H9 (cell line): ENCODE results near the gene CLIC6. TPM values are rescaled to one million over a fixed set of nuclear protein-coding genes. Genes with fewer than 3 reads are reported as not detected.

Source experiments
- DNase-seq: peaks from one replicate; pipeline ENCODE4 v3.0.0-alpha.2; 2017
- H2AFZ ChIP-seq: one replicate; pipeline ENCODE4 v1.6.1; 2013; ENCODE audit warnings: mild to moderate bottlenecking, low read length, control low read depth, moderate library complexity
- H2AK5ac ChIP-seq: 2 replicates; pipeline ENCODE4 v1.6.1; 2013; ENCODE audit warnings: low read length, control low read depth, mixed read lengths; ENCODE audit not compliant: insufficient read length
- H2BK120ac ChIP-seq: one replicate; pipeline ENCODE4 v1.6.1; 2013; ENCODE audit warnings: low read depth, mild to moderate bottlenecking, low read length, control low read depth, inconsistent platforms; ENCODE audit not compliant: poor library complexity, severe bottlenecking
- H2BK12ac ChIP-seq: 2 replicates; pipeline ENCODE4 v1.6.1; 2013; ENCODE audit warnings: low read length, control low read depth, mixed read lengths, low read depth; ENCODE audit not compliant: insufficient read length
- H2BK15ac ChIP-seq: 2 replicates; pipeline ENCODE4 v1.6.1; 2013; ENCODE audit warnings: low read depth, low read length, control low read depth
- H2BK20ac ChIP-seq: one replicate; pipeline ENCODE4 v1.6.1; 2013; ENCODE audit warnings: low read depth, mild to moderate bottlenecking, low read length, control low read depth, inconsistent platforms; ENCODE audit not compliant: poor library complexity, severe bottlenecking
- H2BK5ac ChIP-seq: 2 replicates; pipeline ENCODE4 v1.6.1; 2013; ENCODE audit warnings: low read length, control low read depth, mixed read lengths; ENCODE audit not compliant: insufficient read length
- H3K14ac ChIP-seq: 2 replicates; pipeline ENCODE4 v1.6.1; 2013; ENCODE audit warnings: low read length, control low read depth; ENCODE audit not compliant: insufficient read depth
- H3K18ac ChIP-seq: 2 replicates; pipeline ENCODE4 v1.6.1; 2013; ENCODE audit warnings: low read depth, mild to moderate bottlenecking, mixed read lengths, low read length, control low read depth; ENCODE audit not compliant: insufficient read length
- H3K23ac ChIP-seq: 2 replicates; pipeline ENCODE4 v1.6.1; 2013; ENCODE audit warnings: low read length, control low read depth, mixed read lengths, low read depth; ENCODE audit not compliant: insufficient read length
- H3K23me2 ChIP-seq: 2 replicates; pipeline ENCODE4 v1.6.1; 2013; ENCODE audit warnings: low read depth, mild to moderate bottlenecking, mixed read lengths, low read length, control low read depth; ENCODE audit not compliant: insufficient read length, poor library complexity, severe bottlenecking
- H3K27ac ChIP-seq: 2 replicates; pipeline ENCODE4 v1.5.1; 2013; ENCODE audit warnings: low read length, control low read depth, mixed read lengths, low read depth; ENCODE audit not compliant: insufficient read length
- H3K27me3 ChIP-seq: 2 replicates; pipeline ENCODE4 v1.6.1; 2013; ENCODE audit warnings: low read length, control low read depth, inconsistent platforms; ENCODE audit not compliant: insufficient read depth
- H3K4ac ChIP-seq: 2 replicates; pipeline ENCODE4 v1.6.1; 2013; ENCODE audit warnings: low read depth, mild to moderate bottlenecking, control low read depth, inconsistent platforms, low read length, moderate library complexity
- H3K4me1 ChIP-seq: 2 replicates; pipeline ENCODE4 v1.6.1; 2013; ENCODE audit warnings: low read length, control low read depth, inconsistent platforms; ENCODE audit not compliant: insufficient read depth
- H3K4me2 ChIP-seq: 2 replicates; pipeline ENCODE4 v1.6.1; 2013; ENCODE audit warnings: low read length, control low read depth, mixed read lengths; ENCODE audit not compliant: insufficient read length, insufficient read depth
- H3K56ac ChIP-seq: 2 replicates; pipeline ENCODE4 v1.6.1; 2013; ENCODE audit warnings: low read depth, mild to moderate bottlenecking, mixed read lengths, low read length, control low read depth; ENCODE audit not compliant: insufficient read length
- H3K79me1 ChIP-seq: 2 replicates; pipeline ENCODE4 v1.6.1; 2013; ENCODE audit warnings: low read depth, mild to moderate bottlenecking, moderate library complexity, low read length, control low read depth, inconsistent platforms; ENCODE audit not compliant: insufficient read depth, poor library complexity, severe bottlenecking
- H3K79me2 ChIP-seq: 2 replicates; pipeline ENCODE4 v1.6.1; 2013; ENCODE audit warnings: low read length, control low read depth, inconsistent platforms; ENCODE audit not compliant: insufficient read depth
- H3K9ac ChIP-seq: 2 replicates; pipeline ENCODE4 v1.6.1; 2013; ENCODE audit warnings: low read length, control low read depth, mixed read lengths; ENCODE audit not compliant: insufficient read length; ENCODE audit errors: extremely low read depth
- H3K9me3 ChIP-seq: one replicate; pipeline ENCODE4 v1.6.1; 2013; ENCODE audit warnings: low read depth, low read length, inconsistent platforms; ENCODE audit not compliant: control insufficient read depth
- H3T11ph ChIP-seq: one replicate; pipeline ENCODE4 v1.6.1; 2013; ENCODE audit warnings: mild to moderate bottlenecking, low read length, control low read depth, inconsistent platforms
- H4K20me1 ChIP-seq: one replicate; pipeline ENCODE4 v1.6.1; 2013; ENCODE audit not compliant: control insufficient read depth, insufficient read length, insufficient read depth
- H4K5ac ChIP-seq: 2 replicates; pipeline ENCODE4 v1.6.1; 2013; ENCODE audit warnings: low read depth, mild to moderate bottlenecking, mixed read lengths, low read length, control low read depth; ENCODE audit not compliant: insufficient read length
- H4K8ac ChIP-seq: replicated peaks from 2 replicates; pipeline ENCODE4 v1.6.1; 2013; ENCODE audit warnings: low read length, control low read depth, mixed read lengths, low read depth; ENCODE audit not compliant: insufficient read length
- H4K91ac ChIP-seq: 2 replicates; pipeline ENCODE4 v1.6.1; 2013; ENCODE audit warnings: low read depth, mild to moderate bottlenecking, moderate library complexity, mixed read lengths, low read length, control low read depth; ENCODE audit not compliant: insufficient read length
- H3K27ac Mint-ChIP-seq, 3 experiments: 2 replicates in 2 of 3; 3 replicates in 1 of 3; pipeline ENCODE4 v1.8.0; 2020 to 2021; ENCODE audit warnings: mixed read lengths in 3 of 3, mild to moderate bottlenecking in 1 of 3, moderate library complexity in 1 of 3
- H3K27me3 Mint-ChIP-seq: 2 replicates; pipeline ENCODE4 v1.8.0; 2021; ENCODE audit warnings: low read depth, mild to moderate bottlenecking, moderate library complexity, mixed read lengths
- H3K36me3 Mint-ChIP-seq, 3 experiments: 2 replicates in 2 of 3; 3 replicates in 1 of 3; pipeline ENCODE4 v1.8.0; 2020 to 2021; ENCODE audit warnings: low read depth in 3 of 3, mixed read lengths in 3 of 3; ENCODE audit not compliant: insufficient read depth in 1 of 3
- H3K4me1 Mint-ChIP-seq, 2 experiments: 2 replicates each; pipeline ENCODE4 v1.8.0; 2020; ENCODE audit warnings: mixed read lengths in 2 of 2
- H3K4me3 Mint-ChIP-seq, 2 experiments: 2 replicates in 1 of 2; 3 replicates in 1 of 2; pipeline ENCODE4 v1.8.0; 2020 to 2021; ENCODE audit warnings: mild to moderate bottlenecking in 2 of 2, mixed read lengths in 2 of 2, moderate library complexity in 1 of 2
- H3K9me3 Mint-ChIP-seq, 2 experiments: 2 replicates in 1 of 2; 3 replicates in 1 of 2; pipeline ENCODE4 v1.8.0; 2020; ENCODE audit warnings: mild to moderate bottlenecking in 2 of 2, mixed read lengths in 2 of 2, moderate library complexity in 1 of 2
- WGBS: extraction: QIAGEN DNeasy Blood & Tissue Kit; methylation state at CpG from one replicate; pipeline ENCODE4 v1.1.7; 2013; ENCODE audit warnings: missing lambda C conversion rate, low lambda C conversion rate, mixed read lengths; ENCODE audit not compliant: insufficient read length; ENCODE audit errors: extremely low coverage; 5-methylcytosine and 5-hydroxymethylcytosine counted together
- total RNA-seq: library from RNA; stranded (reverse); gene quantifications from 2 replicates; pipeline ENCODE4 v1.2.1, GENCODE V29; 2021
- TF ChIP-seq, protein P1 (sequence below): fragments of 200-600 bp; sonication (generic); conservative IDR thresholded peaks from 3 replicates; pipeline ENCODE4 v1.8.0; 2021; ENCODE audit warnings: antibody characterized with exemption, mild to moderate bottlenecking

Gene CLIC6
- total RNA-seq, 1 experiment from 2014 or later: 1.3 TPM

DNA sequence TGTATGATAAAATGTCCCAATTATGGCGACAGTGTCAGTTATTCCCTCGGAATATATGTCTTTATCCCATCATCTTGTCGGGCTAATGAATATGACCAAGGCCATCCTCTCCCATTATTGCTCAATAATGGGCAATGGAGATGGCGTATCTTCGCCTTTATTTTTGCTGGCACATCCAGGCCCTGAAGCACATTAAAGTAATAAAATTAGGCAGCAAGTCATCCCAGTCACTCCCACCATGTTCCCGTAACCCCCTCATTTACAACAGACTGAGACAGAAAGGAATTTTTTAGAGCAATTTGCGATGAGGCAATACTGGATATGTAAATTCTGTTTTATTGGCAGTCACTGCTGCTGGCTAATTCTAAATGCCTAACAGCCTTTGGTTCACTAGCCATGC, 35.3 kb downstream of the CLIC6 start:
- Histone ChIP-seq H2BK12ac (no peak overlapping the region), H3K9ac (no peak overlapping the region), H3K9me3 (no peaks in the 10 kb centered on the region), H3K23ac (no peak overlapping the region), H3K56ac (no peak overlapping the region), H2BK5ac (no peak overlapping the region), H3K27me3 (no peaks in the 10 kb centered on the region), H4K5ac (no peak overlapping the region), H3K4ac (no peak overlapping the region), H3K79me2 (no peaks in the 10 kb centered on the region), H2AK5ac (no peak overlapping the region), H2BK120ac (no peak overlapping the region), H4K91ac (no peak overlapping the region), H2BK15ac (no peak overlapping the region), H3K4me2 (no peak overlapping the region), H3K18ac (no peak overlapping the region), H3K27ac (no peak overlapping the region), H3K23me2 (no peaks in the 10 kb centered on the region), H2AFZ (no peak overlapping the region), H4K8ac (no peak overlapping the region), H4K20me1 (no peaks in the 10 kb centered on the region), H2BK20ac (no peak overlapping the region), H3T11ph (no peak overlapping the region), H3K79me1 (no peaks in the 10 kb centered on the region), H3K4me1 (no peaks in the 10 kb centered on the region; the same call in 1 of the 2 replicates), H3K14ac (no peak overlapping the region)
- WGBS: no CpG with 5 or more reads among the region's 7 CpGs
- TF ChIP-seq, protein P1, sequence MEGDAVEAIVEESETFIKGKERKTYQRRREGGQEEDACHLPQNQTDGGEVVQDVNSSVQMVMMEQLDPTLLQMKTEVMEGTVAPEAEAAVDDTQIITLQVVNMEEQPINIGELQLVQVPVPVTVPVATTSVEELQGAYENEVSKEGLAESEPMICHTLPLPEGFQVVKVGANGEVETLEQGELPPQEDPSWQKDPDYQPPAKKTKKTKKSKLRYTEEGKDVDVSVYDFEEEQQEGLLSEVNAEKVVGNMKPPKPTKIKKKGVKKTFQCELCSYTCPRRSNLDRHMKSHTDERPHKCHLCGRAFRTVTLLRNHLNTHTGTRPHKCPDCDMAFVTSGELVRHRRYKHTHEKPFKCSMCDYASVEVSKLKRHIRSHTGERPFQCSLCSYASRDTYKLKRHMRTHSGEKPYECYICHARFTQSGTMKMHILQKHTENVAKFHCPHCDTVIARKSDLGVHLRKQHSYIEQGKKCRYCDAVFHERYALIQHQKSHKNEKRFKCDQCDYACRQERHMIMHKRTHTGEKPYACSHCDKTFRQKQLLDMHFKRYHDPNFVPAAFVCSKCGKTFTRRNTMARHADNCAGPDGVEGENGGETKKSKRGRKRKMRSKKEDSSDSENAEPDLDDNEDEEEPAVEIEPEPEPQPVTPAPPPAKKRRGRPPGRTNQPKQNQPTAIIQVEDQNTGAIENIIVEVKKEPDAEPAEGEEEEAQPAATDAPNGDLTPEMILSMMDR: no peak
- no peaks in the 10 kb centered on the region for H3K27me3 Mint-ChIP-seq
- peaks cover 10 to 11% of the 10 kb centered on the region in 2 experiments for H3K4me1 Mint-ChIP-seq
- H3K9me3 Mint-ChIP-seq: no peaks in the 10 kb centered on the region
- H3K27ac Mint-ChIP-seq: no peak overlapping the region
- DNase-seq: no peak
- H3K4me3 Mint-ChIP-seq: no peak overlapping the region
- peaks cover 0 to 5% (median 2%) of the 10 kb centered on the region in 3 experiments; a peak in 2 of 7 replicates for H3K36me3 Mint-ChIP-seq
